ENCODE measurements around the gene MINK1. TPM values are rescaled to one million over a fixed set of nuclear protein-coding genes. Genes with fewer than 3 reads are reported as not detected.
A peak's percentile ranks its signal among the peaks of the same experiment; 100 is the strongest.
"Not testable (repeated sequence)": the region's sequence is repeated elsewhere in the genome, so short reads cannot be mapped to it uniquely, and the experiment has no call there.

Gene MINK1
- total RNA-seq, 6 experiments from 2014 or later, result 68.5 to 82.4 (median 71.6) TPM

DNA sequence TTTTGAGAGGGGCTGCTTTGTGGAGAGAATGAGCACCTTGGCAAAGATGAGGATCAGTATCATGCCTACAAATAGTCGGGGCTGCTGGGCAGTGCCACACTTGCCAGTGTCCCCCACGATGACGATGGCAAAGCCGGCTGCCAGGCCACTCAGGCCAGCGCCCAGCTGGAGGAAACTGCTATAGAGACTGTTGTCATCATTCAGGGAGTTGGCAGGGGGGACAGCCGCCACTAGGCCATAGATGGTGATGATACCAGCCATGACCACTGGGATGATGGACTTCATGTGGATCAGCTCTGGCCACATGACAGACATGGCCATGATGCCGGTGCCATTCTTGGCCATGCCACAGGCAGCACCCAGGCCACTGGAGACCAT is 23.8 kb downstream of the MINK1 start:
- no peak overlapping the region for H3K27ac Mint-ChIP-seq
- no peak overlapping the region for H3K4me3 Mint-ChIP-seq
- peaks cover 22% of the 10 kb centered on the region for H3K36me3 Mint-ChIP-seq (ENCODE audit: low read depth)
- H3K27me3 Mint-ChIP-seq (ENCODE audit: insufficient read depth), result no peaks in the 10 kb centered on the region; the same call in 1 of the 2 replicates
- DNase-seq, result no peak
- no peaks in the 10 kb centered on the region for H3K9me3 Mint-ChIP-seq
- no peak for TF ChIP-seq CTCF (IDR thresholded peaks at IDR 0.05)
- H3K4me1 Mint-ChIP-seq (ENCODE audit: low read depth), result peaks cover 38% of the 10 kb centered on the region

DNA sequence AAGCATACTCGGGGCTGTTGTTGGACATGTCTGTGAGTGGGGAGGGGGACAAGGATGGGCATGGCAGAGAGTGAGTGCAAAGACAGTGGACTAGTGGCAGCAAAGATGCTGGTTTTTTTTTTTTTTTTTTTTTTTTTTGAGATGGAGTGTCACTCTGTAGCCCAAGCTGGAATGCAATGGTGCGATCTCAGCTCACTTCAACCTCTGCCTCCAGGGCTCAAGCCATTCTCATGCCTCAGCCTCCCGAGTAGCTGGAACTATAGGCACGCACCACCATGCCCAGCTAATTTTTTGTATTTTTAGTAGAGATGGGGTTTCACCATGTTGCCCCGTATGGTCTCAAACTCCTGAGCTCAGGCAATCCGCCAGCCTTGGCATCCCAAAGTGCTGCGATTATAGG is 24.2 kb downstream of the MINK1 start:
- H3K9me3 Mint-ChIP-seq; DNase-seq; H3K27me3 Mint-ChIP-seq (ENCODE audit: insufficient read depth); H3K27ac Mint-ChIP-seq; H3K4me3 Mint-ChIP-seq: not testable (repeated sequence)
- Mint-ChIP-seq H3K36me3 (ENCODE audit: low read depth) (peaks cover 22% of the 10 kb centered on the region), H3K4me1 (ENCODE audit: low read depth) (peaks cover 34% of the 10 kb centered on the region)

DNA sequence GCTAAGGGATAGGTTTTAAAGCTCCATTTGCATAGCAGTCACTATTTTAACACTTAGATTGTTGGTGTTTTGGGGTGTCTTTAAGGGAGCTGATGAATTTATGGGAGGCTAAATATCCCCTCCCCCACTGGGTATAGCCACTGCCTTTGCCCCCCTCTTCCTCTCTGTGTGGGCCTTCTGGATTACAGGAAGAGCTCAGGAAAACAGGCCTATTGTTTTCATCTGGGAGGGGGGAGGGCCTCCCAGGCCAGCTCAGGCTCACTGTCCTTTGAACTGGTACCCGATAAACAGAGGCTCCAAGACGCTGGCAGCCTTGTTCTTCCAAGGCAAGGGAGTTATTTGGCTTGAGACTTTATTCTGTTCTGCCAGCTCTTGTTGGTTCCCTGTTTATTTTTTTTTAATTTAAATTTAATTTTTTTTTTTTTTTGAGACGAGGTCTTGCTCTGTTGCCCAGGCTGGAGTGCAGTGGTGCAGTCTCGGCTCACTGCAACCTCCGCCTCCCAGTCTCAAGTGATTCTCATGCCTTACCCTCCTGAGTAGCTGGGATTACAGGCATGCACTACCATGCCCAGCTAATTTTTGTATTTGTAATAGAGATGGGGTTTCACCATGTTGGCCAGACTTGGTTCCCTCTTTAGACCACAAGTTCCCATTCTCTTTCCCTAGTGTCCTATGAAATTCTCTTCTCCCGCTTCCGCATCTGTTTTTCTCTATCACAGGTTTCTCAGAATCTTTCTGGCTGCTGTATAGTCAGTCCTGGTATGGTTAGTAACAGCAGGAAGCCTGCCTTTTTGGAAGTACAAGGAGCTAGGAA is 25.1 kb downstream of the MINK1 start:
- H3K9me3 Mint-ChIP-seq, result no peaks in the 10 kb centered on the region

GRCh38 chr17:4858882-4859260 is 25.7 kb downstream of the MINK1 start:
- Mint-ChIP-seq H3K4me3 (peak overlapping the region; percentile 32; the same call in 1 of the 2 replicates), H3K27me3 (ENCODE audit: insufficient read depth) (no peaks in the 10 kb centered on the region; the same call in 1 of the 2 replicates), H3K4me1 (ENCODE audit: low read depth) (peaks cover 31% of the 10 kb centered on the region), H3K27ac (peak overlapping the region; percentile 64), H3K9me3 (no peaks in the 10 kb centered on the region), H3K36me3 (ENCODE audit: low read depth) (peaks cover 22% of the 10 kb centered on the region)
- no peak for TF ChIP-seq CTCF (IDR thresholded peaks at IDR 0.05)
- DNase-seq, result peak; percentile 20

More for the DNA sequence above, 25.1 kb downstream of the MINK1 start:
- DNase-seq, result no peak
- Mint-ChIP-seq H3K27ac (peak overlapping the region; percentile 64), H3K27me3 (ENCODE audit: insufficient read depth) (no peaks in the 10 kb centered on the region; the same call in 1 of the 2 replicates), H3K36me3 (ENCODE audit: low read depth) (peaks cover 22% of the 10 kb centered on the region), H3K4me3 (no peak overlapping the region), H3K4me1 (ENCODE audit: low read depth) (peaks cover 31% of the 10 kb centered on the region)
- no peak for TF ChIP-seq CTCF (IDR thresholded peaks at IDR 0.05)

DNA sequence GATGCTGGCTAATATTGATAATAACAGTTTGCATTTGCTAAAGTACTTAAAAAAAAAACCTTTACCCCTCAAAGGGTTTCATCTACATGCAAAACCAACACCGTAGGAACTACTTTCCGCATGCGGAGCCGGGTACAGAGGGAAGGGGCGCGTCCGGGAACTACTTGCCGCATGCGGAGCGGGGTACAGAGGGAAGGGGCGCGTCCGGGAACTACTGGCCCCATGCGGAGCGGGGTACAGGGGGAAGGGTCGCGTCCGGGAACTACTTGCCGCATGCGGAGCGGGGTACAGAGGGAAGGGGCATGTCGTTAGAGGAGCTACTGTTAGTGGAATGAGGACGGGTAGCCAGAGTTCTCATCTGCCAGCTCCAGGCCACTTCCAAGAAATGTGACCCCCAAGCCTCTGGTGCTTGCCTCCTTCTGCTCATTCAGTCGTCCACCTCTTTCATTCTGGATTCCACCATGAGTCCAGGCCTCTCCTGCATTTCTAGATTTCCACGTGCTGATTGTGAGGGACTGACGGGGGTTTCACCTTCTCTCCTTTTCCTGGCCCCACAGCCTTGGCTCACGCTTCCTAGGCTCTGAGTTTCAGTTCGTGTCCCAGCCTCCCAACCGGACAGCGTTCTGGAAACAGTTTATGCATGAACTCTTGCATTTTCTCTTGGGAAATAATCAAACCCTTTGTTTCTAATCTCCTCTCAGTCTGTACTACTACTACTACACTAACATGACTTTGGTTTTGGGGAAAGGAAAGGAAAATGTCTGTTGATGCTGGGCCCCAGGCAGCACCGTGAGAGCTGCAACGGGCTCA is 26.9 kb downstream of the MINK1 start:
- Mint-ChIP-seq H3K27me3 (ENCODE audit: insufficient read depth) (no peaks in the 10 kb centered on the region; the same call in 1 of the 2 replicates), H3K36me3 (ENCODE audit: low read depth) (peaks cover 13% of the 10 kb centered on the region), H3K27ac (no peak overlapping the region), H3K4me3 (no peak overlapping the region; the same call in 1 of the 2 replicates), H3K4me1 (ENCODE audit: low read depth) (peaks cover 21% of the 10 kb centered on the region), H3K9me3 (no peaks in the 10 kb centered on the region)
- no peak for TF ChIP-seq CTCF (IDR thresholded peaks at IDR 0.05)
- DNase-seq, result no peak

GRCh38 chr17:4860651-4861050 is 27.5 kb downstream of the MINK1 start:
- no peak overlapping the region for H3K4me3 Mint-ChIP-seq
- no peak for TF ChIP-seq CTCF (IDR thresholded peaks at IDR 0.05)
- H3K27me3 Mint-ChIP-seq (ENCODE audit: insufficient read depth), result peaks cover under 1% of the 10 kb centered on the region; the same call in 1 of the 2 replicates
- H3K36me3 Mint-ChIP-seq (ENCODE audit: low read depth), result peaks cover 13% of the 10 kb centered on the region
- no peak overlapping the region for H3K27ac Mint-ChIP-seq
- no peak for DNase-seq
- H3K9me3 Mint-ChIP-seq, result no peaks in the 10 kb centered on the region
- H3K4me1 Mint-ChIP-seq (ENCODE audit: low read depth), result peaks cover 21% of the 10 kb centered on the region
